Tibial nerve (tissue), 4 donors: ENCODE results near the gene PABPC1L. TPM values are rescaled to one million over a fixed set of nuclear protein-coding genes. Genes with fewer than 3 reads are reported as not detected.
A peak's percentile ranks its signal among the peaks of the same experiment; 100 is the strongest.

ENCODE experiments used
- DNase-seq, 2 donors: peaks; one replicate each; pipeline ENCODE4 v3.0.0-alpha.2; 2019; ENCODE audit warnings: low spot score in 2 of 2
- H3K27ac ChIP-seq, 4 donors: fragments of 200-600 bp; sonication (generic) in 3 of 4; one replicate each; pipeline ENCODE4 v1.5.1; 2017 to 2019; ENCODE audit warnings: mild to moderate bottlenecking in 1 of 4
- H3K27me3 ChIP-seq, 2 donors: fragments of 200-600 bp; sonication (generic) in 1 of 2; one replicate each; pipeline versions ENCODE4 v1.5.1 to v1.6.0; 2017 to 2019
- H3K36me3 ChIP-seq, 3 donors: fragments of 200-600 bp; sonication (generic); one replicate each; pipeline ENCODE4 v1.5.1; 2018 to 2019
- H3K4me1 ChIP-seq, 4 donors: fragments of 200-600 bp; sonication (generic) in 3 of 4; one replicate each; pipeline ENCODE4 v1.5.1; 2017 to 2019
- H3K4me3 ChIP-seq, 4 donors: fragments of 200-600 bp; sonication (generic) in 3 of 4; one replicate each; pipeline ENCODE4 v1.5.1; 2017 to 2019; ENCODE audit warnings: mild to moderate bottlenecking in 1 of 4, moderate library complexity in 1 of 4
- H3K9me3 ChIP-seq, 4 donors: fragments of 200-600 bp; sonication (generic) in 3 of 4; one replicate each; pipeline ENCODE4 v1.5.1; 2017 to 2019
- CTCF ChIP-seq, 5 experiments: fragments of 200-600 bp in 3 of 5; fragments of 450-650 bp in 2 of 5; sonication (generic) in 3 of 5; IDR thresholded peaks; one replicate each; pipeline ENCODE4 v1.5.1; 2016 to 2019; ENCODE audit warnings: antibody characterized with exemption in 5 of 5, mild to moderate bottlenecking in 3 of 5, moderate library complexity in 2 of 5
- EP300 ChIP-seq, 2 donors: sonication (generic); formaldehyde crosslinking; IDR thresholded peaks; one replicate each; pipeline ENCODE4 v1.6.1; 2017; ENCODE audit warnings: antibody characterized with exemption in 2 of 2, mild to moderate bottlenecking in 1 of 2
- POLR2A ChIP-seq, 2 donors: fragments of 450-650 bp; IDR thresholded peaks; one replicate each; pipeline ENCODE4 v1.6.1; 2017; ENCODE audit warnings: antibody characterized with exemption in 2 of 2, mild to moderate bottlenecking in 2 of 2, moderate library complexity in 2 of 2
- WGBS, 2 donors: methylation state at CpG; one replicate each; pipeline ENCODE4 v1.1.5; 2018; 5-methylcytosine and 5-hydroxymethylcytosine counted together
- total RNA-seq, 4 donors: library from RNA; depleted of rRNA; stranded (reverse); fragments of >200 nt; gene quantifications; one replicate each; pipeline ENCODE4 v1.1.0, GENCODE V29; 2016

Gene PABPC1L
- total RNA-seq, 4 donors from 2014 or later: 11.8 to 27.9 (median 16.0) TPM

GRCh38 chr20:44963325-44964215, 53.7 kb downstream of the PABPC1L start:
- 59 to 63% methylated on average over 4 of the region's 4 CpGs for WGBS, 2 donors
- DNase-seq: no peak
- TF ChIP-seq EP300 (IDR thresholded peaks at IDR 0.05): no peak
- TF ChIP-seq CTCF (IDR thresholded peaks at IDR 0.05): no peak
- no peak for TF ChIP-seq POLR2A (IDR thresholded peaks at IDR 0.05)
- no peaks in the 10 kb centered on the region for H3K36me3 ChIP-seq
- no peaks in the 10 kb centered on the region for H3K9me3 ChIP-seq
- peaks cover 0 to 48% (median 10%) of the 10 kb centered on the region in 4 donors for H3K4me1 ChIP-seq
- no peaks in the 10 kb centered on the region for H3K27me3 ChIP-seq
- H3K27ac ChIP-seq: no peak overlapping the region
- no peak overlapping the region for H3K4me3 ChIP-seq

- Histone ChIP-seq H3K4me1 (peaks cover 0 to 52% (median 11%) of the 10 kb centered on the region in 4 donors), H3K36me3 (no peaks in the 10 kb centered on the region), H3K4me3 (peak overlapping the region; percentile 67 to 96 (median 90)), H3K9me3 (no peaks in the 10 kb centered on the region), H3K27ac (peak overlapping the region; percentile 77 to 94 (median 90)), H3K27me3 (no peaks in the 10 kb centered on the region)
- DNase-seq: no peak
- 50 to 56% methylated on average over 5 of the region's 5 CpGs for WGBS, 2 donors
- no peak for TF ChIP-seq POLR2A (IDR thresholded peaks at IDR 0.05)
- TF ChIP-seq EP300 (IDR thresholded peaks at IDR 0.05): no peak
- no peak for TF ChIP-seq CTCF (IDR thresholded peaks at IDR 0.05)
Measured at GRCh38 chr20:44965651-44966029, 55.8 kb downstream of the PABPC1L start.

GRCh38 chr20:44966030-44966961, 56.4 kb downstream of the PABPC1L start, which contains the start of gene STK4:
Gene STK4, plus strand, starts transcription at chr20:44966512. Its CDS starts 57 bp downstream, at chr20:44966569.
- DNase-seq: peak; percentile 85 to 89
- no peaks in the 10 kb centered on the region for H3K9me3 ChIP-seq
- peaks cover 0 to 52% (median 11%) of the 10 kb centered on the region in 4 donors for H3K4me1 ChIP-seq
- no peaks in the 10 kb centered on the region for H3K36me3 ChIP-seq
- no peaks in the 10 kb centered on the region for H3K27me3 ChIP-seq
- peak within 1 kb of the TSS; percentile 67 to 96 (median 90) for H3K4me3 ChIP-seq
- peak within 1 kb of the TSS; percentile 77 to 94 (median 90) for H3K27ac ChIP-seq
- WGBS, 2 donors: 1 to 2% methylated on average over 44 to 47 of the region's 68 CpGs
- TF ChIP-seq POLR2A (IDR thresholded peaks at IDR 0.05) (peak; percentile 75 to 88), EP300 (IDR thresholded peaks at IDR 0.05) (peak; percentile 93 to 96), CTCF (IDR thresholded peaks at IDR 0.05) (peak; percentile 28 to 82 (median 58))

GRCh38 chr20:44967207-44967807, 57.4 kb downstream of the PABPC1L start:
- no peak for TF ChIP-seq POLR2A (IDR thresholded peaks at IDR 0.05)
- peak in 1 of 2 donors; percentile 17 for TF ChIP-seq EP300 (IDR thresholded peaks at IDR 0.05)
- no peaks in the 10 kb centered on the region for H3K9me3 ChIP-seq
- no peaks in the 10 kb centered on the region for H3K27me3 ChIP-seq
- H3K4me1 ChIP-seq: peaks cover 0 to 53% (median 11%) of the 10 kb centered on the region in 4 donors
- 37 to 42% methylated on average over 5 of the region's 5 CpGs for WGBS, 2 donors
- peak overlapping the region; percentile 67 to 96 (median 90) for H3K4me3 ChIP-seq
- H3K27ac ChIP-seq: peak overlapping the region in 3 of 4 donors; percentile 89 to 94 (median 91)
- peaks cover 0 to 3% (median 0%) of the 10 kb centered on the region in 3 donors for H3K36me3 ChIP-seq
- no peak for DNase-seq
